Right lung (tissue), 5 donors: ENCODE measurements around the gene GRIA1. TPM values are rescaled to one million over a fixed set of nuclear protein-coding genes. Genes with fewer than 3 reads are reported as not detected.

Source experiments
- DNase-seq, 2 donors: peaks; one replicate each; pipeline ENCODE4 v3.0.0-alpha.2; 2013
- polyA plus RNA-seq, 5 donors: library from polyadenylated mRNA; unstranded; fragments of 120-200 nt; gene quantifications; one replicate each; pipeline versions ENCODE4 v1.2.1 to v1.2.3, GENCODE V29; 2013; ENCODE audit warnings: inconsistent platforms in 1 of 5, low replicate concordance in 1 of 5; ENCODE audit not compliant: insufficient read length in 5 of 5, insufficient read depth in 1 of 5

Gene GRIA1
- polyA plus RNA-seq, 5 donors: 9.5 to 18.0 (median 13.1) TPM

DNA sequence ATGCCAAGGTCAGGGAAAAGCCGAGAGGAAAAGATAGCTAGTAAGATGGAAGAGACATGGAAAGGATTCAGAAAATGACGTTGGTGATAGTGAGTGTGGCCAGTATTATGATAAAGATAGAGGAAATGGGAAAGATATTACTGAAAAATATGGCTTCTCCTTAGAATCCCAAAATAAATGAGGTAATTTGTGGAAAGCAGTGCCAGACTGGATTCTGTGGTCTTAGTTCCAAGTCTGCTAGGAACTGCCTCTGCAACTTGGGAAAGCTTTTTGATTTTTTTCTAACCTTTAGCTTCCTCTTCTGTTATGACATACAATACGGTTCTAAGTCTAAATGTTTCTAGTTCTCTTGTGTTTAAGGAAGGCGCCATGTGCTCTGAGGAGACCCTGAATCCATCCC is 54.2 kb downstream of the GRIA1 start:
- no peak for DNase-seq

DNA sequence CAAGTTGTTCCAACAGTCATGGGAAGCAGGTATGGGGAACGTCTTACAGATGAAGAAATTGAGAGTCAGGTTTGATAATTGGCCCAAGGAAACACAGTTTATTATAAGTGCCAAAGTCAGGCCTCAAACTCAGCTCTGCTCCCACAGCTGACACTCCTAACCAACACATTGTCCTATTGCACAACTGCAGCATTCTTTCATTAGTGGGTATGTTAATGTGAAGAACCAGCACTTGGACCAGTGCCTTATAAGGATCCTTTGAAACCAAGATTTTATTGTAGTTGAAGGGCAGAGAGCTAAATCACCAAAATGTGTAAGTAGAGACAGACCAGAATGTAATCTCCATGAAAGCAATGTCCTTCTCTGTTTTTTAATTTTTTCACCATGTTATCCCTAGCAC is 56.1 kb downstream of the GRIA1 start:
- peak; percentile 25 to 30 for DNase-seq

DNA sequence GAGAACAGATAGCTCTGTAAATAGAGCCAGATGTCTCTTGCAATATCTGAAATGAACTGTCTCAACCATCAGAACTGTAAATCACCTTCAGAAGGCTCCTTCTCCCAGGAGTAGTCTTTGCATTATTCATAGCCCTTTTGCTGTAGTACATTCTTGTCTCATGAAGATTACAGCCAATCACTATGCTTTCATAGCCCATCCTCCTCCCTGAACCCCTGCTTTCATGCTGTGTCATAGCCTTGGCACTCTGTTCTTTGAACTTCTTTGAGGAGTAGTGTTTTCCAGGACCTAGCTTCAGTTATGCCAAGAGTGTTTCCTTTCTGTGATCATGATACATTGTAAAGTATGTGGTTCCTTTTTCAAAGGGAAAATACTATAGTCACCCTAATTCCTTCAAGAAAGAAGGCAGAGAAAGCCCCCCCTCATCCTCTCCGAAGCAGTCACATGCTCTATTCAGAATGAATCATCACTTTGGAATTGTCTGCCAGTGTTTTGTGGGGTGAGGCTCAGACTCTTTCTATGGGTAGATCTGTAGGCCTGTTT is 61.1 kb downstream of the GRIA1 start:
- DNase-seq: no peak

DNA sequence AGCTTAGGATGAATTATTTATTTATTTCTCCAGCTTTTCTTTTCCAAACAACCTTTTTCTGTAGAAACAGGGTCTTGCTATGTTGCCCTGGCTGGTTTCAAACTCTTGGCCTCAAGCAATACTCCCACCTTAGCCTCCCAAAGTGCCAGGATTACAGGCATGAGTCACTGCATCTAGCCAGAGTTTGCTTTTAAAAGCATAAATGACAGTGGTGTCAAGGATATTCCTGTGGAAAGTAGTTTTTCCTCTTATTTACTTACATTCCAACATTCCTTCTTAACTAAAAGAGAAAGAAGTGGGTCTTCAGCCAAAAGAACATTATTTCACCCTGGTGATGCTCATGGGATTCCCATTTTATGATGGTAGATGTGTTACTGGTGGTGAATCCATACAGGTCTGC is 62.4 kb downstream of the GRIA1 start:
- no peak for DNase-seq

DNA sequence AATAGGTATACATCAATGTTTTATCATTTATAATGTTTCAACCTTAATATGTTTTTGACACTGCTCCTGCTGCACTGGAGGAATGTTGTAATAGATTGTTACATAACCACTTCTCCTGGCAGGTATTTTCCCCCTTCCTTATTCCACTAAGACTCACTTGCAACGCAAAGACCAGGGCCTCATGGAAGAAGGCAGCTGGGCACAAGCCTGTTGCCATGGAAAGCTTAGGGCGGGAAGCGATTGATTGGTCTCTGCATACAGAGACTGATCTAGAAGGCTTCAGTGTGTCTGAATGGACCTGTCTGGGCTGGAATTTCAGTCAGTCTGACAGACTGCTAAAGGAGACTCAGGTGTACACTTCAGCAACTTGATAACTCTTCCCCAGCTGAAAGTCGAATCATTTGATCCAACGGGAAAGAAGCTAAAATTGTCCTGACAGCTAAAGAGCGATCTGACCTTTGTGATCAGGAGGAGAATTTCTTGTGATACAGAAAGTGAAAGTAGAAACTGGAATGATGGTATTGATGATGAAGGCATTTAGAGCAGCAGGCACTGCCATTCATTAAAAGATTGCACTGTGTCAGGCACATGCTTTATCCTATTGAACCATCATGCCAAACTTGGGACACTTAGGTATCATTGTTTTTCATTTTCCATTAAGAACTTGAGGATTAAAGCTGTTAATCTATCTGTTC is 65.1 kb downstream of the GRIA1 start:
- no peak for DNase-seq

DNA sequence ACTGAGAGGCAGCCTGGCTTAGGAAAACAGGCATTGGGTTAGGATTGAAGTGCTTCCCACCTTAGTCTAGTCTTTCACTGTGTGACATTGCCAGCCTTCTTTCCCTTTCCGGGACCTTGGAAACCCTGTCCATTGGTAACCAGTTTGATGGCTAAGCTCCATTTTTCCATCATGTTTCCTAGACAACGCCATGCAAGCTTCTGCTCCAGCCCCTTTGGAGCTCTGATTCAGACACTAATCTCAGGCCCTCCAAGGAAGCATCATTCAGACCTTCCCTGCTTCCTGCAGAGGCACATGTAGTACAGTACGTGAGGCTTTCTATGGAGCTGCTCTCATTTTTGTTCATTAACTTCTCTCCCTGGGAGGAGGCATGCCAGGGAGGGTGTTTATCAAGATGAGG is 68.5 kb downstream of the GRIA1 start:
- no peak for DNase-seq

DNA sequence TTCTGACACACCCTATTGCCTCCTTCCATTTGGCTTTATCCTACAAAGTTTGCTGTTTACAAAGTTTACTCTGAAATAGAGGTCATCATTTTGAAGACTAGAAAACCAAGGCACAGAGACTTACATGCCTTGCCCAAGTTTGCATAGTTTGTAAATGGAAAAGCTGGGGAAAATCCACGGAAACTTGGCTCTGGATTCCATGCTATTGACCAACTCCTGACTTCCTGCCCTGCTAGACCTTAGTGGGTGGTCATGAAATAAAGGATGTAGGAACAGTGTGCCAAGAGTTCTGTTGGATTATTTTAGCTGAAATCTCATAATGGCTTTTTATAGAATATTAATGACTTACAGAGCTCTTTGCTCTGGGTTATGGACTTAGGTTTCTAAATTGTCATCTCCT is 69.5 kb downstream of the GRIA1 start:
- peak in 1 of 2 donors; percentile 30 for DNase-seq

DNA sequence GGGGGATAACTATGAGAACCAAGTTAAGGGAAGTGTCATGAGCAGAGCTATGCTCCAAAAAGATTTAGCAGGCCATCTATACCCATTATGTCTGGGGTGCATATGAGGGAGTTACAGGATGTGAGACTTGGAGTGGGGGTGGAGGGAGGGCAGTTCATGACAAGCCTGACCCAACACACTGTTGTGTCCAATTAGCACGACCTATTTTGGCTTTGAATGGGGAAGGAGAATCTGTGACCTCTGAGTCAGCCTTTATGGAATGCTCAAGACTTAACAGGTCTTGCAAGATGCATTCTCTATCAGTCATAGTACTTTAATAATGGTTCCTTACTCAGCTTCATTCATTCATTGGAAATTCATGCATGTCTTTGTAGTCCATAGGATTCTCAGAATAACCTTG is 71.7 kb downstream of the GRIA1 start:
- no peak for DNase-seq

DNA sequence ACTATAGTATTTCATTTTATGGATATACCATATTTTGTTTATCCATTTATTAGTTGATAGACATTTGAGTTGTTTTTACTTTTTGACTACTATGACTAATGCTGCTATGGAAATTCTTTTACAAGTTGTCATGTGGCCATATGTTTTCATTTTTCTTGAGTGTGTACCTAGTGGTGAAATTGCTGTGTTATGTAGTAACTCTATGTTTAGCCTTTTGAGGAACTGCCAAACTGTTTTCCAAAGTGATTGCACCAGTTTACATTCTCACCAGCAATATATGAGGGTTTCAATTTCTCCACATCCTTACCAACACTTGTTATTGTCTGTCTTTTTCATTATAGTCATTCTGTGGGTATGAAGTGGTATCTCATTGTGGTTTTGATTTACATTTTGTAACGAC is 75.4 kb downstream of the GRIA1 start:
- DNase-seq: no peak

DNA sequence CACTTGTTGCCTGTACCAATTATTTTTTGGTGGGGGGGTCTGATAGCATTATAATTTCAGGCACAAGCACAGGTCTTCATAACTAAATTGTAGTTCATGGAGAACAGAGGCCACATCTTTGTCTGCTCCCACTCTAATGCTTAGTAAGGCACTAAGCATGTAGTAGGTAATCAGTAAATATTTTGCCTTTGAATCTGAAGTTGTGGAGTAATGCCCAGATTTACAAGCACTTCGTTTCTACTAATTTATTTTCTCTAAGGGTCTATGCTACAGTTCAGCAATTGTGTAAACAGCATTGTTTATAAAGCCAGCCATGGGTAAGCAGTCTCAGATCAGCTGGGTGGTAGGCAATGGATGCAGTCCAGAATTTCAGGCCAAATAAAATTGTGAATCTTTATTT is 78.6 kb downstream of the GRIA1 start:
- no peak for DNase-seq

DNA sequence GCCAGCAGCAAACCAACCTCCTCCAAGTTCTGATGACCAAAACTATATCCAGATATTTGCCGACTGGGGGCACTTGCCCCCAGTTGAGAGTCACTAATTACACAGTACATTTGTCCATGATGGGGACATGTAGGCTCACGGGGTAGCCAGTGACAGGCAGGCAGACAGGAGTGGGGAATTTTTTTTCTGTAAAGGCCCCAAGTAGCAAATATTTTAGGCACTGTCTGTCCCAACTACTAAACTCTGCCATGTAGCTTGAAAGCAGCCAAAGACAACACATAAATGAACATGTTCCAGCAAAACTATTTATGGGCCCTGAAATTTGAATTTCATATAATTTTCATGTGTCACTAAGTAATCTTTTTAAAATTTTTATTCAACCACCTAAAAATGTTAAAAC is 80.7 kb downstream of the GRIA1 start:
- DNase-seq: no peak

DNA sequence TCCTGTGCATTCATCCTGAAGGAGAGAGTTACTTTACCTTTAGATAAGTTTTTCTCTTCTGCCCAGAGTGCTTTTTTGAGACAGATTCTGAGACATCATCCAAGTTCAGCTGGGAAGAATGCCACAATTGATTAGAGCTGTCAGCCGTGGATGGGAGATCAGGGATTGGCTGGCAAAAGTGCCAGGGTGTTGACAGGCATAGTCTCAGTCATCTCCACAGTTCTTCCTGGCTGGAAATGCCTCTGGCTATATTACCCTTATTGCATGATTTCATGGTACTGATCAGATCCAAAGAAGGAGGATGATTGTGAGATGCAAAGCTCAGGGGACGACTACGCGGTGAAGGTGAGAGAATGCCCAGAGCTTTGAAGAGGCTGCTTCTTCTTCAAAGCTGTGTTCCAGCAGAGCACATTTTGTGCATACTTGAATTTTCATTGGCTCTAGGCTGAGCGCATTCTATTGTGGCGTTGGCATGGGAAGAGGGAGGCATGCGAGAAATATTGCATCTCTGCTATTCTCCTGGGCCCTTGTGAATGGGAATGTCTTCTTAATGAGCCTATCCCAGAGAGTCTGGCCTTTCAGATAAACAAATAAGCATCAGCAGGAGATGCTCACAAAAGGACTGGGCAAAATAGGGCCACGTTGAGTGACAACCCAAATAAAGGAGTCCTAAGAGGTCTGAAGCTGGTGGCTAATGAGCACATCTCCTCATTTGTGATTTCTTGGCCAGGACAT is 82.1 kb downstream of the GRIA1 start:
- no peak for DNase-seq

DNA sequence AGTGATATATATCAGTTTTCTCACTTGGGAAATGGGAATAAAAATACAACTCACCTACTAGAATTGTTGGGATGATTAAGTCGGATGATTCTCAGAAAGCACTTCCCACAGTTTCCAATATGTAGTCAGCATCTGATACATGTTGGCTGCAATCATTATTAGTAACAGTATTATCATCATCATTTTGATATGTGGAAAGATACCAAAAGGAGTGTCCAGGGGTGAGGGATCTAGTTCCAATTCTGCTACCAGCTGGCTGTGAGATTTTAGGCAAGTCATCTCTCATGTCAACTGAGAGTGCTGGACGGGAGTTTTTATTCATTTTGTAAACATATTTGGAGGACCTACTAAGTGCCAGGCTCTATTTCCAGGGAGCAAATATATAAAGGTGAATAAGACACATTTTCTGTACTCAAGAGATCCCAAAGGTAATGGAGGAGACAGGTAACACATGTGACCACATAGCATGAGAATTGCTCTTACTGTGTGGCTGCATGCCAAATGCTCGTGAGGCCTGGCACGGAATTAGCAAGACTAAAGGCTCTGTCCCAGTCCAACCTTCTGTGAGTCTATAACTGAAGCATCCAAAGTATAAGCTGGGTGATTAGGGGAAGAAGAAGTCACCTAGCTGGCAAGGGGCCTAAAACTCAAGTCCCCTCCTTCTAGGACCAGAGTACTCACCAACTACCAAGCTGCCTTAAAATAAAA is 83.0 kb downstream of the GRIA1 start:
- DNase-seq: no peak

DNA sequence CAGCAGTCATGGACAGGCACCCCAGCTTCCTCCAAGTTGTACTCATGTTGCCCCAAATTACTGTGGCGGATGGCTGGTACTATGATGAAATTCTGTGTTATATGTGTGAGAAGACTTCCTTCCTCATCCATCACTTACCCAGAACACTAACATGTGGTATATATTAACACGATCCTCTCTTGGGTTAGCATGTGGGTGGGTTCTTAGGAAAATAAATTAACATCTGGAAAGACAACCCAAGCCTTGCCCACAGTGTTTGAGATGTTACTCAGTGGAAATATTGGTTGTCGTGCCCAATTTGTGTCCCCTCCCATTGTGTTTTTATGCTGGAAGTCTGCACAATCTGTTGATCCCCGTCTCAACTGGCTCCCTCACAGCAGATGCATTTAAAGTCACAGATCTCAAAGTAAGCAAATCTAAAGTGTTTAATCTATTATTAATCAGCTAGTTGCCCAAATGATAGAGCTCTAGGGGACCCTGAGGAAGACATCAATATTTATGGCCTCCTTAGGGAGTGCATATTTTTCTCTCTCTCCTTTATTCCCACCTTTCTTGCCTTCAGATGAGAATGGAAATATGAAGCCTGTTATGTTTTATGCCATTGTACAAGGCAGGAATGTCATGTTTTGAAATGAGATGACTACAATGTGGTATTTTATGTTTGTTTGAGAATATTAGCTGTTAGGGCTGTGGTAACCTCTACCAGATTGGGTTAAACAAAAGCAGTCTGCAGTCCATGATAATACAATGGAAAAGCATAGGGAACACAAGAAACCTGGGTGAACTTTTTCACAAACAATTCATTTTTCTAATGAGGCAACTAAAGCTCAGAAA is 93.9 kb downstream of the GRIA1 start:
- no peak for DNase-seq

DNA sequence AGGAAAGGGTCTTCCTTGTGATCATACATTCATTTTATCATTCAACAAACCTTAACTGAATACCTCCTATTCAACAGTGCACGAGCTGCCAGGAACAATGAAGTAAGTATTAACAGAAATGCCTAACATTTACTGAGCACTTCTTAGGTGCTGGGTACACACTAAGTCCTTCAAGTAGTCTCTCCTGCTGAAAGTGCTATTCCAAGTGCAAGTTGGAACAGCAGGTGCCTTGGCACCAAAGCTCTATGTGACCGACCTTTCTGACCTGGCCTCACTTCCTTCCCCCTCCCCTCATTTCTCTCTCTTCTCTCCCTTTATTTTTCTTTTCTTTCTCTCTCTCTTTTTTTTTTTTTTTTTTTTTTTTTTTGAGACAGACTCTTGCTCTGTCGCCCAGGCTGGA is 94.5 kb downstream of the GRIA1 start:
- peak in 1 of 2 donors; percentile 4 for DNase-seq

DNA sequence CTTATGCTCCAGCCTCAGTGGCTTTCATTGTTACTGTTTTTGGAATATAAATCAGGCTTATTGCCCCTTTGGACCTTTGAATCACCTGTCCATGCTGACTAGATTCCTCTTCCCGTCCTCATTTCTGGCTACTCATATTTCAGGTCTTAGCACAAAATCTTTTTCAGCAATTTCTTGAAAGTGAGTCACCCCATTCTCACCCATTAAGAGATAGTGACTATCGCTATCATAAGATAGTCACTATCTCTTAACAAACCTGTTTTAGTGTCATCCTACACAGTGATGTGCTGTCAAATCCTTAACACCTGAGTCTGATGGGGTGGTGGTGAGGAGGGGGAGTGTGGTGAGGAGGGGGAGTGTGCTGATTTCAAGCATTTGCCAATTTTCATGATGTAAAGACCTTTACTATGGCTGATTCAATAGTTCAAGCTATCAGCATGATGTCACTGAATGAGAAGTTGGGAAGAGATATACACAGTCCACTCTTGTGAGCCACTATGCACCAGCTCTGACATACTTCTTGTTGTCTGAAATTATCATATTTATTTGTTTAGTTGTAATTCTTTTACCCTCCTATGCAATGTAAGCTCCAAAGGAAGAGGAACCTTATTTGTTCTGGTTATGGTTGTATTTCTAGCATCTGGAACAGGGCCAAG is 95.3 kb downstream of the GRIA1 start:
- no peak for DNase-seq

DNA sequence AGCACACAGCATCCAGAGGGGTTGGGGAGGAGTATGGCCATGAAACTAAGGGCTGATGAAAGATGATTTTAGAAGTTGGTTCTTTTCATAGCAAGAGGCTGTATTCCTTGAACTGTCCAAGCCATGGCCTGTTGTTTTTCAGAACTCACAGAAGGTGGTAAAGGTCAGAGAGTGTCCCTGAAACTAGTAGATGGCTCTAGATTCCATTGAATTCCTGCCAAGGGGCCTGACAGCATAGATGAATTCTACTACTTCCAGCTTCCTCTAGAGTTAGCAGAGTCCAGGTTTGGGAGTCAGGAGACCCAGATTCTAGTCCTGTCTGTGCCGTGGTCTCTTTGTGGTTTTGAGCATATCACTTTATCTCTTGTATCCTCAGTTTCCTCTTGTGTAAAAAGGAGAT is 101.6 kb downstream of the GRIA1 start:
- no peak for DNase-seq

DNA sequence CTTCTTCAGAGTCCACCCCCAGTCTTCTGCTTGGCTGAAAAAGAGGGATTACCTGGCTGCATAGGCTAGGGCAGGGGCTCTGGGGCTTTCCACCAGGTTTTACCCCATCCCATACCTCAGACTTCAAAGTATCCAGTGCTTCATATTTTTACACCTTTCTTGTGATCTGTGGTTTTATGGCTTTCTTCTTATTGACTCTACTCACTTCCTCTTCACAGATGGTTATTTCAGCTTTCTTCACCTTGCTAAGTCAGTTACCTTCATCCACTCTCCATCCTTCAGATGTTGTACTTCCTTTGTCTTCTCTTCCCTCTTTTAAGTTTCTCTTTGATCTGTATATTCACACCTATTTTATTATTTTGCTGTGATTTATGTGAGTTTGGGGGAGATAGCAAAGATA is 104.3 kb downstream of the GRIA1 start:
- DNase-seq: no peak

DNA sequence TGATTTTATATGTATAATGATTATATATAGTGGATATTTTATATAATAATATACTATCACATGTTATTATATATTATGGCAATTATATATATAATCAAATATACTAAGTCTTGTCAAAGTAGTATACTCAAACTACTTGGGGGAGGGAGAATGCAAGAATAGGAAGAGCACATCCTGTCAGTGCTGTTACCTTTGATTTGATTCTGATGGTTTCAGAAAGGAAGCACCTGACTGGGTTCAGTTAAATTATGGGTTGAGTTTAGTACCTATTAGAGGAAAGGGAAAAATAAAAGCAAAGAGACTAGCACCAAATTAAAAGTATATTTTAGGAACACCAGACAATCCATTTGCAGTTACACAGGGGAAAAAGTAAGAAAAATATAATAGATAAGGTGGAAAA is 107.6 kb downstream of the GRIA1 start:
- DNase-seq: no peak

DNA sequence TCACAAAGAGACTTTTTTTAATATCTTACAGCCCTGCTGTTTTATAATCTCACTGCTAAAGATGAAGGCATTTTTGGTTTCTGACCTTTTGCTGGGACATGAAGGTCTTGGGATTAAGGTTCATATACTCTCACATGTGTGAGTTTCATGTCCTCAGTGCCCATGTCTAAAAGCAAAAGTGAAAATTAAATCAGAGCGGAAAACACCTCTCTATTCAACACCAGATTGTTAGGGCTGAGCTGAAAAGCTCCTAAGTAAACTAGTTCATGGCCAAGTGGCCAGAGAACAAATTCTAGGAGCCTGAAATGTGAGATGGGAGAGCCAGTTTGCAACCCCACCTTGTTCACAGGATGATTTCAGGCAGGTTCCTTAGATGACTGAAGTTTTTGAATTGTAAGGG is 110.9 kb downstream of the GRIA1 start:
- no peak for DNase-seq

DNA sequence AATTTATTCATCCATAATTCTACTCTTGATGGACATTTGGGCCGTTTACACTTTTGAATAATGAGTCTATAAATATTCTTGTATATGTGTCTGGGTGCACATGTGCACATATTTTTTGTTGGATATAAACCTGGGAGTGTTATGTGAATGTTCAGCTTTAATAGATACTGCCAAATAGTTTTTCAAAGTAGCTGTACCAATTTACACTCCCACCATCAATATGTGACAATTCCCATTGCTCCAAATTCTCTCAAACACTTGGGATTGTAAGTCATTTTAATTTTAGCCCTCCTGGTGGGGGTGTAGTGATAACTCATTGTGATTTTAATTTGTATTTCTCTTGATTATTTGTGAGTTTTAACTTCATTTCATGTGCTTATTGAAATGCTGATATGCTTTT is 114.9 kb downstream of the GRIA1 start:
- no peak for DNase-seq
